HepG2 (cell line): ENCODE data around the gene PDE3B. TPM values are rescaled to one million over a fixed set of nuclear protein-coding genes. Genes with fewer than 3 reads are reported as not detected.

ENCODE experiments used
- CEBPG ChIP-seq: IDR thresholded peaks from 2 replicates; pipeline ENCODE4 v1.6.1; 2016
- DMAP1 ChIP-seq: IDR thresholded peaks from 2 replicates; pipeline ENCODE4 v1.6.1; 2016
- EEA1 ChIP-seq: sonication (generic); formaldehyde crosslinking; IDR thresholded peaks from 2 replicates; pipeline ENCODE4 v1.5.1; 2020; ENCODE audit warnings: mild to moderate bottlenecking, missing genetic modification reagents, borderline replicate concordance
- HDAC6 ChIP-seq: fragments of 200-600 bp; sonication (generic); IDR thresholded peaks from 2 replicates; pipeline ENCODE4 v1.7.0; 2017; ENCODE audit warnings: mild to moderate bottlenecking, antibody characterized with exemption, low read length, low read depth
- KLF6 ChIP-seq: IDR thresholded peaks from 2 replicates; pipeline ENCODE4 v1.8.0; 2016; ENCODE audit warnings: missing biosample characterization, missing genetic modification reagents
- NAIF1 ChIP-seq: sonication (generic); formaldehyde crosslinking; IDR thresholded peaks from 2 replicates; pipeline ENCODE4 v1.5.0; 2020; ENCODE audit warnings: mild to moderate bottlenecking, missing genetic modification reagents, borderline replicate concordance
- NFE2 ChIP-seq: sonication (generic); formaldehyde crosslinking; IDR thresholded peaks from 2 replicates; pipeline ENCODE4 v1.4.0; 2020; ENCODE audit warnings: missing genetic modification reagents
- NR2F6 ChIP-seq, 2 experiments: IDR thresholded peaks; 2 replicates each; pipeline ENCODE4 v1.6.1; 2016; ENCODE audit warnings: antibody characterized with exemption in 1 of 2, mild to moderate bottlenecking in 1 of 2
- NRL ChIP-seq: sonication (generic); formaldehyde crosslinking; IDR thresholded peaks from 2 replicates; pipeline ENCODE4 v1.5.0; 2020; ENCODE audit warnings: missing genetic modification reagents, mild to moderate bottlenecking, moderate library complexity, borderline replicate concordance
- PHF8 ChIP-seq: sonication (generic); formaldehyde crosslinking; IDR thresholded peaks from 2 replicates; pipeline ENCODE4 v1.5.0; 2020; ENCODE audit warnings: missing genetic modification reagents
- SRSF1 ChIP-seq: fragments of 200-400 bp; formaldehyde crosslinking; optimal IDR thresholded peaks from 2 replicates; pipeline ENCODE3; 2017; ENCODE audit warnings: mild to moderate bottlenecking, low read depth, low read length, moderate library complexity
- TAF1 ChIP-seq: sonication (generic); formaldehyde crosslinking; IDR thresholded peaks from 2 replicates; pipeline ENCODE4 v1.4.0; 2020; ENCODE audit warnings: missing genetic modification reagents
- ZNF121 ChIP-seq: sonication (generic); formaldehyde crosslinking; IDR thresholded peaks from 2 replicates; pipeline ENCODE4 v1.5.0; 2020; ENCODE audit warnings: mild to moderate bottlenecking, missing genetic modification reagents
- ZNF235 ChIP-seq: sonication (generic); formaldehyde crosslinking; IDR thresholded peaks from 2 replicates; pipeline ENCODE4 v1.8.1; 2023; ENCODE audit warnings: mild to moderate bottlenecking, missing genetic modification reagents, borderline replicate concordance
- ZNF274 ChIP-seq: sonication (generic); formaldehyde crosslinking; IDR thresholded peaks from 2 replicates; pipeline ENCODE4 v1.5.1; 2020; ENCODE audit warnings: mild to moderate bottlenecking, missing genetic modification reagents
- ZSCAN31 ChIP-seq: sonication (generic); formaldehyde crosslinking; IDR thresholded peaks from 2 replicates; pipeline ENCODE4 v1.5.0; 2020; ENCODE audit warnings: low read depth, mild to moderate bottlenecking, missing genetic modification reagents
- polyA plus RNA-seq, 8 experiments: library from polyadenylated mRNA; depleted of rRNA in 3 of 8; stranded (reverse) in 7 of 8; unstranded in 1 of 8; fragments of >200 nt; fragmentation: Illumina TruSeq in 4 of 8; extraction: Trizol in 4 of 8; gene quantifications; 2 replicates each; pipeline versions ENCODE4 v1.2.1 to v1.2.3, GENCODE V29; 2011 to 2016; ENCODE audit warnings: low read depth in 4 of 8, missing spikeins in 1 of 8, mixed read lengths in 1 of 8; ENCODE audit not compliant: insufficient read depth in 1 of 8
- total RNA-seq, 5 experiments: library from RNA; depleted of rRNA; stranded (reverse); fragments of >200 nt; fragmentation: Illumina TruSeq; extraction: Trizol; gene quantifications; 2 replicates each; pipeline ENCODE4 v1.2.3, GENCODE V29; 2016; ENCODE audit warnings: low read depth in 1 of 5
- TF ChIP-seq, protein P1 (sequence below): sonication (generic); formaldehyde crosslinking; IDR thresholded peaks from 2 replicates; pipeline ENCODE4 v1.4.0; 2020; ENCODE audit warnings: mild to moderate bottlenecking, missing genetic modification reagents, borderline replicate concordance
- TF ChIP-seq, protein P2 (sequence below): sonication (generic); formaldehyde crosslinking; IDR thresholded peaks from 2 replicates; pipeline ENCODE4 v1.5.0; 2020; ENCODE audit warnings: mild to moderate bottlenecking, missing genetic modification reagents, moderate library complexity
- TF ChIP-seq, protein P3 (sequence below): sonication (generic); formaldehyde crosslinking; IDR thresholded peaks from 2 replicates; pipeline ENCODE4 v1.5.0; 2020; ENCODE audit warnings: mild to moderate bottlenecking, missing genetic modification reagents
- TF ChIP-seq, protein P4 (sequence below): sonication (generic); formaldehyde crosslinking; IDR thresholded peaks from 2 replicates; pipeline ENCODE4 v1.4.0; 2020; ENCODE audit warnings: missing genetic modification reagents

Gene PDE3B
- total and polyA plus RNA-seq, 2 of the 13 experiments (the other 11 are each of a cell fraction or from before 2014, with no cell fraction given), result 14.1 to 26.5 TPM

DNA sequence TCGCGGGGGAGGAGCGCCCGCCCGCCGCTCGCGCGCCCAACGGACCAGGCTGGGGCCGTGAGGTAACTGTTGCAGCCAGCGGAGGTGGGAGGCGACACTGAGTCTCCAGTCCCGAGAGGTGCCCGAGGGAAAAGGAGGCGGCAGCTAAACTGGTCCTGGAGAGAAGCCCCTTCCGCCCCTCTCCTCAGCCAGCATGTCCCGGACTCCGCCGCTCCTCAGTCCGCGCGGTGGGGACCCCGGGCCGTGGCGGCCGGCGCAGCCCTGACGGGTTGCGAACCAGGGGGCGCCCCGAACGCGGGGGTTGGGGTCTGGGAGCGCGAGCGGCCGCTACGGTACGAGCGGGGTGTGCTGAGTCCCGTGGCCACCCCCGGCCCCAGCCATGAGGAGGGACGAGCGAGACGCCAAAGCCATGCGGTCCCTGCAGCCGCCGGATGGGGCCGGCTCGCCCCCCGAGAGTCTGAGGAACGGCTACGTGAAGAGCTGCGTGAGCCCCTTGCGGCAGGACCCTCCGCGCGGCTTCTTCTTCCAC is at the start of gene PDE3B (continued):
- TF ChIP-seq NR2F6 (IDR thresholded peaks at IDR 0.05) (no peak), NR2F6 (CRISPR knock-in tag; IDR thresholded peaks at IDR 0.05) (peak; percentile 29; the same call in 1 of the 2 replicates), DMAP1 (CRISPR knock-in tag) (peak; percentile 67; the same call in 1 of the 2 replicates), NRL (CRISPR knock-in tag) (peak; percentile 48; the same call in 1 of the 2 replicates), ZSCAN31 (CRISPR knock-in tag) (peak; percentile 26; the same call in 1 of the 2 replicates), CEBPG (CRISPR knock-in tag) (0 out of 2 replicates have a peak, but pooled peaks have one; percentile 21), KLF6 (0 out of 2 replicates have a peak, but pooled peaks have one; percentile 47), EEA1 (0 out of 2 replicates have a peak, but pooled peaks have one; percentile 14), HDAC6 (no peak), NFE2 (CRISPR knock-in tag) (no peak), ZNF274 (CRISPR knock-in tag) (peak; percentile 25; the same call in 1 of the 2 replicates), TAF1 (CRISPR knock-in tag) (peak; percentile 77), PHF8 (CRISPR knock-in tag) (peak; percentile 52), ZNF235 (CRISPR knock-in tag) (0 out of 2 replicates have a peak, but pooled peaks have one; percentile 14), NAIF1 (peak; percentile 5; the same call in 1 of the 2 replicates), SRSF1 (peak; percentile 48), ZNF121 (CRISPR knock-in tag) (peak; percentile 16; the same call in 1 of the 2 replicates)
- TF ChIP-seq, protein P1, sequence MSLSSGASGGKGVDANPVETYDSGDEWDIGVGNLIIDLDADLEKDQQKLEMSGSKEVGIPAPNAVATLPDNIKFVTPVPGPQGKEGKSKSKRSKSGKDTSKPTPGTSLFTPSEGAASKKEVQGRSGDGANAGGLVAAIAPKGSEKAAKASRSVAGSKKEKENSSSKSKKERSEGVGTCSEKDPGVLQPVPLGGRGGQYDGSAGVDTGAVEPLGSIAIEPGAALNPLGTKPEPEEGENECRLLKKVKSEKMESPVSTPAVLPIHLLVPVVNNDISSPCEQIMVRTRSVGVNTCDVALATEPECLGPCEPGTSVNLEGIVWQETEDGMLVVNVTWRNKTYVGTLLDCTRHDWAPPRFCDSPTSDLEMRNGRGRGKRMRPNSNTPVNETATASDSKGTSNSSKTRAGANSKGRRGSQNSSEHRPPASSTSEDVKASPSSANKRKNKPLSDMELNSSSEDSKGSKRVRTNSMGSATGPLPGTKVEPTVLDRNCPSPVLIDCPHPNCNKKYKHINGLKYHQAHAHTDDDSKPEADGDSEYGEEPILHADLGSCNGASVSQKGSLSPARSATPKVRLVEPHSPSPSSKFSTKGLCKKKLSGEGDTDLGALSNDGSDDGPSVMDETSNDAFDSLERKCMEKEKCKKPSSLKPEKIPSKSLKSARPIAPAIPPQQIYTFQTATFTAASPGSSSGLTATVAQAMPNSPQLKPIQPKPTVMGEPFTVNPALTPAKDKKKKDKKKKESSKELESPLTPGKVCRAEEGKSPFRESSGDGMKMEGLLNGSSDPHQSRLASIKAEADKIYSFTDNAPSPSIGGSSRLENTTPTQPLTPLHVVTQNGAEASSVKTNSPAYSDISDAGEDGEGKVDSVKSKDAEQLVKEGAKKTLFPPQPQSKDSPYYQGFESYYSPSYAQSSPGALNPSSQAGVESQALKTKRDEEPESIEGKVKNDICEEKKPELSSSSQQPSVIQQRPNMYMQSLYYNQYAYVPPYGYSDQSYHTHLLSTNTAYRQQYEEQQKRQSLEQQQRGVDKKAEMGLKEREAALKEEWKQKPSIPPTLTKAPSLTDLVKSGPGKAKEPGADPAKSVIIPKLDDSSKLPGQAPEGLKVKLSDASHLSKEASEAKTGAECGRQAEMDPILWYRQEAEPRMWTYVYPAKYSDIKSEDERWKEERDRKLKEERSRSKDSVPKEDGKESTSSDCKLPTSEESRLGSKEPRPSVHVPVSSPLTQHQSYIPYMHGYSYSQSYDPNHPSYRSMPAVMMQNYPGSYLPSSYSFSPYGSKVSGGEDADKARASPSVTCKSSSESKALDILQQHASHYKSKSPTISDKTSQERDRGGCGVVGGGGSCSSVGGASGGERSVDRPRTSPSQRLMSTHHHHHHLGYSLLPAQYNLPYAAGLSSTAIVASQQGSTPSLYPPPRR, result 0 out of 2 replicates have a peak, but pooled peaks have one; percentile 9
- TF ChIP-seq, protein P2, sequence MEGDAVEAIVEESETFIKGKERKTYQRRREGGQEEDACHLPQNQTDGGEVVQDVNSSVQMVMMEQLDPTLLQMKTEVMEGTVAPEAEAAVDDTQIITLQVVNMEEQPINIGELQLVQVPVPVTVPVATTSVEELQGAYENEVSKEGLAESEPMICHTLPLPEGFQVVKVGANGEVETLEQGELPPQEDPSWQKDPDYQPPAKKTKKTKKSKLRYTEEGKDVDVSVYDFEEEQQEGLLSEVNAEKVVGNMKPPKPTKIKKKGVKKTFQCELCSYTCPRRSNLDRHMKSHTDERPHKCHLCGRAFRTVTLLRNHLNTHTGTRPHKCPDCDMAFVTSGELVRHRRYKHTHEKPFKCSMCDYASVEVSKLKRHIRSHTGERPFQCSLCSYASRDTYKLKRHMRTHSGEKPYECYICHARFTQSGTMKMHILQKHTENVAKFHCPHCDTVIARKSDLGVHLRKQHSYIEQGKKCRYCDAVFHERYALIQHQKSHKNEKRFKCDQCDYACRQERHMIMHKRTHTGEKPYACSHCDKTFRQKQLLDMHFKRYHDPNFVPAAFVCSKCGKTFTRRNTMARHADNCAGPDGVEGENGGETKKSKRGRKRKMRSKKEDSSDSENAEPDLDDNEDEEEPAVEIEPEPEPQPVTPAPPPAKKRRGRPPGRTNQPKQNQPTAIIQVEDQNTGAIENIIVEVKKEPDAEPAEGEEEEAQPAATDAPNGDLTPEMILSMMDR (CRISPR knock-in tag), result peak; percentile 59
- TF ChIP-seq, protein P3, sequence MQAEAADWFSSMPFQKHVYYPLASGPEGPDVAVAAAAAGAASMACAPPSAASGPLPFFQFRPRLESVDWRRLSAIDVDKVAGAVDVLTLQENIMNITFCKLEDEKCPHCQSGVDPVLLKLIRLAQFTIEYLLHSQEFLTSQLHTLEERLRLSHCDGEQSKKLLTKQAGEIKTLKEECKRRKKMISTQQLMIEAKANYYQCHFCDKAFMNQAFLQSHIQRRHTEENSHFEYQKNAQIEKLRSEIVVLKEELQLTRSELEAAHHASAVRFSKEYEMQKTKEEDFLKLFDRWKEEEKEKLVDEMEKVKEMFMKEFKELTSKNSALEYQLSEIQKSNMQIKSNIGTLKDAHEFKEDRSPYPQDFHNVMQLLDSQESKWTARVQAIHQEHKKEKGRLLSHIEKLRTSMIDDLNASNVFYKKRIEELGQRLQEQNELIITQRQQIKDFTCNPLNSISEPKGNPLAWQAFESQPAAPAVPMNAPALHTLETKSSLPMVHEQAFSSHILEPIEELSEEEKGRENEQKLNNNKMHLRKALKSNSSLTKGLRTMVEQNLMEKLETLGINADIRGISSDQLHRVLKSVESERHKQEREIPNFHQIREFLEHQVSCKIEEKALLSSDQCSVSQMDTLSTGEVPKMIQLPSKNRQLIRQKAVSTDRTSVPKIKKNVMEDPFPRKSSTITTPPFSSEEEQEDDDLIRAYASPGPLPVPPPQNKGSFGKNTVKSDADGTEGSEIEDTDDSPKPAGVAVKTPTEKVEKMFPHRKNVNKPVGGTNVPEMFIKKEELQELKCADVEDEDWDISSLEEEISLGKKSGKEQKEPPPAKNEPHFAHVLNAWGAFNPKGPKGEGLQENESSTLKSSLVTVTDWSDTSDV (CRISPR knock-in tag), result peak; percentile 10; the same call in 1 of the 2 replicates
- TF ChIP-seq, protein P4, sequence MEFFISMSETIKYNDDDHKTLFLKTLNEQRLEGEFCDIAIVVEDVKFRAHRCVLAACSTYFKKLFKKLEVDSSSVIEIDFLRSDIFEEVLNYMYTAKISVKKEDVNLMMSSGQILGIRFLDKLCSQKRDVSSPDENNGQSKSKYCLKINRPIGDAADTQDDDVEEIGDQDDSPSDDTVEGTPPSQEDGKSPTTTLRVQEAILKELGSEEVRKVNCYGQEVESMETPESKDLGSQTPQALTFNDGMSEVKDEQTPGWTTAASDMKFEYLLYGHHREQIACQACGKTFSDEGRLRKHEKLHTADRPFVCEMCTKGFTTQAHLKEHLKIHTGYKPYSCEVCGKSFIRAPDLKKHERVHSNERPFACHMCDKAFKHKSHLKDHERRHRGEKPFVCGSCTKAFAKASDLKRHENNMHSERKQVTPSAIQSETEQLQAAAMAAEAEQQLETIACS (CRISPR knock-in tag), result peak; percentile 87
